SU-DHL-6 (cell line): ENCODE measurements around the gene C1QTNF1.

Experiments used
- H2AFZ ChIP-seq: fragments of 200-600 bp; sonication (generic); 2 replicates; pipeline ENCODE4 v1.6.1; 2014; ENCODE audit warnings: low read depth, mild to moderate bottlenecking, moderate library complexity, mixed read lengths, antibody characterized with exemption, low read length; ENCODE audit not compliant: severe bottlenecking
- H3F3A ChIP-seq: fragments of 200-600 bp; shearing (Covaris generic); 2 replicates; pipeline ENCODE4 v1.6.0; 2016; ENCODE audit warnings: antibody characterized with exemption, mild to moderate bottlenecking; ENCODE audit not compliant: insufficient read depth
- H3K27ac ChIP-seq: fragments of 200-600 bp; sonication (generic); 2 replicates; pipeline ENCODE4 v1.5.1; 2016; ENCODE audit warnings: low read depth, mild to moderate bottlenecking, low read length, moderate library complexity, mixed read lengths
- H3K27me3 ChIP-seq: fragments of 200-600 bp; sonication (generic), shearing (Covaris generic); 2 replicates; pipeline ENCODE4 v1.6.0; 2014; ENCODE audit warnings: mild to moderate bottlenecking, low read length
- H3K36me3 ChIP-seq: fragments of 200-600 bp; sonication (generic); 2 replicates; pipeline ENCODE4 v1.6.1; 2014; ENCODE audit warnings: mild to moderate bottlenecking, low read length, mixed read lengths
- H3K4me2 ChIP-seq: fragments of 300-600, 200-600 bp; shearing (Covaris generic), sonication (generic); 2 replicates; pipeline ENCODE4 v1.6.0; 2014; ENCODE audit warnings: low read length, low read depth, mild to moderate bottlenecking; ENCODE audit not compliant: poor library complexity, severe bottlenecking
- H3K4me3 ChIP-seq: fragments of 200-600 bp; sonication (generic); 2 replicates; pipeline ENCODE4 v1.5.1; 2014; ENCODE audit warnings: antibody characterized with exemption, low read length, mild to moderate bottlenecking, mixed read lengths; ENCODE audit not compliant: insufficient read depth, poor library complexity, severe bottlenecking
- H3K79me2 ChIP-seq: fragments of 200-600 bp; sonication (generic); 2 replicates; pipeline ENCODE4 v1.6.1; 2014; ENCODE audit warnings: mild to moderate bottlenecking, low read length, moderate library complexity; ENCODE audit not compliant: insufficient read depth
- H3K9ac ChIP-seq: fragments of 200-600 bp; sonication (generic); 2 replicates; pipeline ENCODE4 v1.7.0; 2014; ENCODE audit warnings: mild to moderate bottlenecking, low read length
- H3K9me2 ChIP-seq: fragments of 200-600 bp; sonication (generic); replicated peaks from 2 replicates; pipeline ENCODE4 v1.6.1; 2014; ENCODE audit warnings: low read length; ENCODE audit not compliant: insufficient read depth
- H3K9me3 ChIP-seq: fragments of 200-600 bp; sonication (generic); 2 replicates; pipeline ENCODE4 v1.6.1; 2014; ENCODE audit warnings: low read length, mixed read lengths; ENCODE audit not compliant: insufficient read depth
- H4K20me1 ChIP-seq: fragments of 200-600 bp; sonication (generic); 2 replicates; pipeline ENCODE4 v1.6.1; 2014; ENCODE audit warnings: low read depth, mild to moderate bottlenecking, antibody characterized with exemption, low read length, moderate library complexity, mixed read lengths
- CTCF ChIP-seq: fragments of 200-600 bp; sonication (generic); IDR thresholded peaks from one replicate; pipeline ENCODE4 v1.5.1; 2017; ENCODE audit warnings: antibody characterized with exemption, mild to moderate bottlenecking, low read length, moderate library complexity; ENCODE audit not compliant: insufficient read depth, poor library complexity, severe bottlenecking
- EZH2phosphoT487 ChIP-seq: fragments of 200-600 bp; sonication (generic), shearing (Covaris generic); conservative IDR thresholded peaks from 2 replicates; pipeline ENCODE4 v1.6.1; 2018; ENCODE audit warnings: mild to moderate bottlenecking, antibody characterized with exemption, low read length, moderate library complexity, mixed read lengths

The C1QTNF1 gene

GRCh38 chr17:79057737-79058385 is 33.9 kb downstream of the C1QTNF1 start:
- Histone ChIP-seq H3K4me2 (no peak overlapping the region), H3F3A (no peaks in the 10 kb centered on the region), H2AFZ (no peak overlapping the region), H3K4me3 (no peak overlapping the region), H3K79me2 (no peaks in the 10 kb centered on the region), H4K20me1 (no peaks in the 10 kb centered on the region), H3K27ac (no peak overlapping the region), H3K9ac (no peak overlapping the region), H3K27me3 (no peaks in the 10 kb centered on the region; the same call in 1 of the 2 replicates), H3K9me3 (no peaks in the 10 kb centered on the region), H3K9me2 (no peaks in the 10 kb centered on the region), H3K36me3 (no peaks in the 10 kb centered on the region)
- no peak for TF ChIP-seq EZH2phosphoT487
- TF ChIP-seq CTCF, result no peak

DNA sequence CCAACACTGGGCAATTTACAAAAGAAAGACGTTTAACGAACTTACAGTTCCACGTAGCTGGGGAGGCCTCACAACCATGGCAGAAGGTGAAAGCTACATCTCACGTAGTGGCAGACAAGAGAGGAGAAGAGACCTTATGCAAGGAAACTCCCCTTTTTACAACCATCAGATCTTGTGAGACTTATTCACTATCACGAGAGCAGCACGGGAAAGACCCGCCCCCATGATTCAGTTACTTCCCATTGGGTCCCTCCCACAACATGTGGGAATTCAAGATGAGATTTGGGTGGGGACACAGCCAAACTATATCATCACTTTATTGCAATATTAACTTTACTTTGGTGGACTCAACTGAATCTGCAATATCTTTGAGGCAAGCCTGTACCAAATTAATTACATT is 38.7 kb downstream of the C1QTNF1 start:
- Histone ChIP-seq H3K9ac (no peak overlapping the region), H3K9me2 (no peaks in the 10 kb centered on the region), H3K27ac (no peak overlapping the region), H3F3A (no peaks in the 10 kb centered on the region), H4K20me1 (no peaks in the 10 kb centered on the region), H3K27me3 (no peaks in the 10 kb centered on the region), H3K9me3 (no peaks in the 10 kb centered on the region), H3K4me3 (no peak overlapping the region), H2AFZ (no peak overlapping the region), H3K36me3 (no peaks in the 10 kb centered on the region), H3K4me2 (no peak overlapping the region), H3K79me2 (no peaks in the 10 kb centered on the region)
- TF ChIP-seq CTCF, result no peak

DNA sequence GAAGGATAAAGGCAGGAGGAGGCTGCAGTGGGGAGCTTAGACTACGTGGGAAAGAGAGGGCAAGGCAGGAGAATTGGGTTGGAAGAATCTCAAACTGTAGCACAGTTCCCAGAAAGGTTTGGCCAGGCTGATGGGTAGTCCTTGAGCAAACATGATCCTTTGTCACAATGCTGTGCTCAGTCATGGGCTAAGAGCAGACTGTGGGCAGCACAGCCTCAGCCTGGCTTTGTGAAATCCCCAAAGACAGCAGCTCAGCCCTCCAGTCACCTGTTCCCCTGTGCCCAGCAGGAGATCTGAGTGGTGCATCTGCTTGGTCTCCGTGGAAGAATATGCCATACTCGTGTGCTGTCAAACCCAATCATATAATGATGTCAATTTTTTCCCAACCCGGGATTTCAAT is 40.1 kb downstream of the C1QTNF1 start:
- H3K4me2 ChIP-seq, result no peak overlapping the region
- no peak for TF ChIP-seq CTCF
- TF ChIP-seq EZH2phosphoT487, result no peak
- H4K20me1 ChIP-seq, result no peaks in the 10 kb centered on the region
- no peaks in the 10 kb centered on the region for H3K9me2 ChIP-seq
- H3K4me3 ChIP-seq, result no peak overlapping the region
- H3K27me3 ChIP-seq, result no peaks in the 10 kb centered on the region
- no peaks in the 10 kb centered on the region for H3F3A ChIP-seq
- no peaks in the 10 kb centered on the region for H3K79me2 ChIP-seq
- H2AFZ ChIP-seq, result no peak overlapping the region
- no peaks in the 10 kb centered on the region for H3K36me3 ChIP-seq
- no peak overlapping the region for H3K9ac ChIP-seq
- H3K27ac ChIP-seq, result no peak overlapping the region
- H3K9me3 ChIP-seq, result no peaks in the 10 kb centered on the region
